SK-N-SH (cell line): Measurements from ENCODE around the gene MRPS5.

Experiments used
- EP300 ChIP-seq, 2 experiments: IDR thresholded peaks; 2 replicates each; pipeline versions ENCODE4 v1.4.0 to v1.6.1; 2012; ENCODE audit warnings: borderline replicate concordance in 1 of 2, low read depth in 1 of 2, low read length in 1 of 2
- GATA2 ChIP-seq: sonication (generic); formaldehyde crosslinking; IDR thresholded peaks from 2 replicates; pipeline ENCODE4 v1.5.0; 2020; ENCODE audit warnings: mild to moderate bottlenecking, missing genetic modification reagents
- MEF2A ChIP-seq: IDR thresholded peaks from 2 replicates; pipeline ENCODE4 v1.4.0; 2012; ENCODE audit warnings: low read depth, borderline replicate concordance
- MXI1 ChIP-seq: IDR thresholded peaks from 2 replicates; pipeline ENCODE4 v1.6.1; 2012; ENCODE audit warnings: mild to moderate bottlenecking, low read depth, low read length, improper control_type of control experiment
- POLR2AphosphoS5 ChIP-seq: IDR thresholded peaks from 2 replicates; pipeline ENCODE4 v1.6.1; 2012; ENCODE audit warnings: low read depth, low read length
- RAD21 ChIP-seq: IDR thresholded peaks from 2 replicates; pipeline ENCODE4 v1.6.1; 2012; ENCODE audit warnings: mild to moderate bottlenecking, low read length
- RXRA ChIP-seq: IDR thresholded peaks from 2 replicates; pipeline ENCODE4 v1.4.0; 2012; ENCODE audit warnings: low read depth, mild to moderate bottlenecking, borderline replicate concordance
- SIN3A ChIP-seq: IDR thresholded peaks from 2 replicates; pipeline ENCODE4 v1.6.1; 2012; ENCODE audit warnings: low read depth, mild to moderate bottlenecking, low read length, moderate library complexity, borderline replicate concordance
- SMC3 ChIP-seq: IDR thresholded peaks from 2 replicates; pipeline ENCODE4 v1.6.1; 2012; ENCODE audit warnings: low read depth, low read length, improper control_type of control experiment
- TAF1 ChIP-seq: IDR thresholded peaks from 2 replicates; pipeline ENCODE4 v1.6.1; 2012; ENCODE audit warnings: low read depth, mild to moderate bottlenecking, low read length, moderate library complexity, borderline replicate concordance
- YY1 ChIP-seq: IDR thresholded peaks from 2 replicates; pipeline ENCODE4 v1.4.0; 2012; ENCODE audit warnings: low read depth, mild to moderate bottlenecking
- ZBTB33 ChIP-seq: IDR thresholded peaks from 2 replicates; pipeline ENCODE4 v1.4.0; 2012; ENCODE audit warnings: low read depth, borderline replicate concordance
- TF ChIP-seq, protein P1 (sequence below): fragments of 200-600 bp; sonication (generic); IDR thresholded peaks from 2 replicates; pipeline ENCODE4 v1.6.1; 2017; ENCODE audit warnings: antibody characterized with exemption, mild to moderate bottlenecking, moderate library complexity

DNA sequence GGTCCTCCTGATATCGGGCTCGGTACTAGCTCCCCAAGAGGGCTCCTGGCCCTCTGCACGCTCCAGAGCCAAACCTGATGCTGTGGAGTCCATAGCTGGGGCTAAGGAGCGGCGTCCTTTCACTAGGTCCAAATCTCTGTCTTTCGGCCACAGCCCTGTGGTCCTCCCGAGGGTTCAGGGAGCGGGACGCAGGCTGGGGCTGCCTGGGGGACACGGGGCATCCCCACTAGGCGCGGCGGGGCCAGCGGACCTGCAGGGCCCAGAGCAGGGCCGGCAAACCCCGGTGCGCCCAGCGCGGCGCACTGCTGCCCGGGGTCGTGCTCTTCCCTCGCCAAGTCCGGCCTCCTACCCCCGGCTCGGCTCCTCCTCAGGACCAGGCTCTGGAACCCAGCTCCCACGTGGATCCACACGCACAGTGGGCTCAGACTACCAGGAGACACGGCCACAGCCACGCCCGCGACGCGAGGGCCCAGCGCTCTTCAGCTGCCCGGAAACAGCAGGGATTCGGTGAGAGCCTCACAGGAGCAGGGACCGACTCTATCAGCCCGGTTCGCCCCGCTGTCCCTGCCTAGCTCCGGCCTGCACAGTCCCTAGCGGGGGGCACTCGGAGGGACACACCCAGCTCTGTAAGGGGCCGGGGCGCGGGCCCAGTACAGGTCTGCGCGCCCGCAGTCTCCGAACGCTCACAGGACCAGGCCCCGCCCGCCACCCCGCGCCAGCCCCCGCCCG, 37.4 kb upstream of the MRPS5 start:
- TF ChIP-seq, protein P1, sequence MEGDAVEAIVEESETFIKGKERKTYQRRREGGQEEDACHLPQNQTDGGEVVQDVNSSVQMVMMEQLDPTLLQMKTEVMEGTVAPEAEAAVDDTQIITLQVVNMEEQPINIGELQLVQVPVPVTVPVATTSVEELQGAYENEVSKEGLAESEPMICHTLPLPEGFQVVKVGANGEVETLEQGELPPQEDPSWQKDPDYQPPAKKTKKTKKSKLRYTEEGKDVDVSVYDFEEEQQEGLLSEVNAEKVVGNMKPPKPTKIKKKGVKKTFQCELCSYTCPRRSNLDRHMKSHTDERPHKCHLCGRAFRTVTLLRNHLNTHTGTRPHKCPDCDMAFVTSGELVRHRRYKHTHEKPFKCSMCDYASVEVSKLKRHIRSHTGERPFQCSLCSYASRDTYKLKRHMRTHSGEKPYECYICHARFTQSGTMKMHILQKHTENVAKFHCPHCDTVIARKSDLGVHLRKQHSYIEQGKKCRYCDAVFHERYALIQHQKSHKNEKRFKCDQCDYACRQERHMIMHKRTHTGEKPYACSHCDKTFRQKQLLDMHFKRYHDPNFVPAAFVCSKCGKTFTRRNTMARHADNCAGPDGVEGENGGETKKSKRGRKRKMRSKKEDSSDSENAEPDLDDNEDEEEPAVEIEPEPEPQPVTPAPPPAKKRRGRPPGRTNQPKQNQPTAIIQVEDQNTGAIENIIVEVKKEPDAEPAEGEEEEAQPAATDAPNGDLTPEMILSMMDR: no peak
- TF ChIP-seq MEF2A (no peak), POLR2AphosphoS5 (no peak), RAD21 (no peak), RXRA (no peak), GATA2 (CRISPR knock-in tag) (no peak), TAF1 (no peak), SMC3 (no peak), MXI1 (peak; percentile 60; the same call in 1 of the 2 replicates), ZBTB33 (no peak), YY1 (no peak), SIN3A (no peak), EP300 (IDR thresholded peaks at IDR 0.05; ENCODE audit: borderline replicate concordance in 1 of 2, low read depth in 1 of 2, low read length in 1 of 2) (no peak)
